Osteoblast (primary cell): ENCODE results near the gene TPRKB. TPM values are rescaled to one million over a fixed set of nuclear protein-coding genes. Genes with fewer than 3 reads are reported as not detected.

Experiments used
- DNase-seq: peaks from one replicate; pipeline ENCODE4 v3.0.0; 2011; ENCODE audit warnings: low spot score, mixed read lengths; ENCODE audit not compliant: insufficient read length; ENCODE audit errors: missing footprints
- H2AFZ ChIP-seq: 2 replicates; pipeline ENCODE4 v1.6.0; 2011; ENCODE audit warnings: mild to moderate bottlenecking, low read length
- H3K27ac ChIP-seq: 2 replicates; pipeline ENCODE4 v1.5.1; 2011; ENCODE audit warnings: mild to moderate bottlenecking, low read depth, low read length, moderate library complexity
- H3K27me3 ChIP-seq: 2 replicates; pipeline ENCODE4 v1.6.0; 2012; ENCODE audit warnings: mild to moderate bottlenecking, control low read depth, inconsistent platforms, low read length, moderate library complexity; ENCODE audit not compliant: insufficient read depth
- H3K36me3 ChIP-seq: 2 replicates; pipeline ENCODE4 v1.5.1; 2011; ENCODE audit warnings: mild to moderate bottlenecking, low read length, control low read depth, moderate library complexity; ENCODE audit not compliant: insufficient read depth
- H3K4me1 ChIP-seq: 2 replicates; pipeline ENCODE4 v1.5.1; 2011; ENCODE audit warnings: mild to moderate bottlenecking, low read length, control low read depth, moderate library complexity; ENCODE audit not compliant: insufficient read depth
- H3K4me2 ChIP-seq: 2 replicates; pipeline ENCODE4 v1.6.0; 2011; ENCODE audit warnings: mild to moderate bottlenecking, low read length; ENCODE audit not compliant: insufficient read depth
- H3K4me3 ChIP-seq: fragments of 200-600 bp; sonication (generic); 3 replicates; pipeline ENCODE4 v1.5.1; 2012; ENCODE audit warnings: mild to moderate bottlenecking, low read length, inconsistent platforms; ENCODE audit not compliant: insufficient read depth
- H3K79me2 ChIP-seq: 2 replicates; pipeline ENCODE4 v1.6.0; 2012; ENCODE audit warnings: mild to moderate bottlenecking, low read length, control low read depth, inconsistent platforms; ENCODE audit not compliant: insufficient read depth
- H3K9me3 ChIP-seq: 2 replicates; pipeline ENCODE4 v1.5.1; 2011; ENCODE audit warnings: low read depth, low read length, control low read depth
- H4K20me1 ChIP-seq: 2 replicates; pipeline ENCODE4 v1.6.0; 2012; ENCODE audit warnings: mild to moderate bottlenecking, low read length, control low read depth; ENCODE audit not compliant: insufficient read depth
- total RNA-seq: library from RNA; depleted of rRNA; stranded (reverse); fragments of >200 nt; gene quantifications from 2 replicates; pipeline ENCODE4 v1.2.3, GENCODE V29; 2012
- TF ChIP-seq, protein P1 (sequence below): IDR thresholded peaks from 2 replicates; pipeline ENCODE4 v1.5.1; 2011; ENCODE audit warnings: mild to moderate bottlenecking, low read depth, low read length, moderate library complexity; ENCODE audit errors: extremely low read depth

The TPRKB gene
- total RNA-seq, 1 donor: 16.6 TPM

DNA sequence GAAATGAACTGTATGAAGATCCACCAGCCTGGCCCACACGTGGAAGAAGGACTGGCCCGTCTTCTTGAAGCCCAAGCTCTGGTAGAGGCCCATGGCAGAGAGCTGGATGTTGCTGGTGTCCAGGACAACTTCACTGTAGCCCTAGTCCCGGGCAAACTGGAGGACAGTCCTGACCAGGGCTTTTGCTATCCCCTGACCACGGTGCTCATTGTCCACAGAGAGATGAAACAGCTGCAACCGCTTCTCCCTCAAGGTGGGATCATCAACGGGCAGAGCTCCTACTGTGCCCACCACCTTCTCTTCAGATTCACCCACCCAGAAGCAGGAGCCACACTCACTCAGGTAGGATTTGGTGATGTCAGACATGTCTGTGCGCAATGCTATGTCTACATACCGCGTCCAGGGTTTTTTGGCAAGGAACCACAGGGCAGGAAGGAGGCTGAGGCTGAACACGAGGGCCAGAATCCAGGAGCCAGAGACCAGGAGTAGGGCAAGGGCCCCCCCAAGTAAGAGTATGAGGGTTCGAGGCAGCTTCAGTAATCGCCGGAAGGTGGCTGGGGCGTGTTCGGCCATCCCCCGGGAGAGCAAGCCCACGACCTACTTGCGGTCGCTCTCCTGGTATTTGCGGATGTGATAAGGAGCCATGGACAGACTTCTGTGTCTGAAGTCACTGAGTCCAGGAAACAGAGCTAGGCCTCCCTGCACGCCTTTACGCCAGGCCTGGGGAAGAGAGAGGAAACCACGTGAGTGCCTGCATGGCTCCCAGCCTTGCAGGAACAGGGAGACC is 36.3 kb downstream of the TPRKB start:
- Histone ChIP-seq H3K4me1 (no peaks in the 10 kb centered on the region), H2AFZ (no peak overlapping the region), H3K36me3 (no peaks in the 10 kb centered on the region), H3K79me2 (no peaks in the 10 kb centered on the region), H3K27ac (no peak overlapping the region), H3K27me3 (peaks cover 12% of the 10 kb centered on the region), H3K4me2 (no peak overlapping the region), H4K20me1 (no peaks in the 10 kb centered on the region), H3K9me3 (no peaks in the 10 kb centered on the region), H3K4me3 (no peak overlapping the region)
- TF ChIP-seq, protein P1, sequence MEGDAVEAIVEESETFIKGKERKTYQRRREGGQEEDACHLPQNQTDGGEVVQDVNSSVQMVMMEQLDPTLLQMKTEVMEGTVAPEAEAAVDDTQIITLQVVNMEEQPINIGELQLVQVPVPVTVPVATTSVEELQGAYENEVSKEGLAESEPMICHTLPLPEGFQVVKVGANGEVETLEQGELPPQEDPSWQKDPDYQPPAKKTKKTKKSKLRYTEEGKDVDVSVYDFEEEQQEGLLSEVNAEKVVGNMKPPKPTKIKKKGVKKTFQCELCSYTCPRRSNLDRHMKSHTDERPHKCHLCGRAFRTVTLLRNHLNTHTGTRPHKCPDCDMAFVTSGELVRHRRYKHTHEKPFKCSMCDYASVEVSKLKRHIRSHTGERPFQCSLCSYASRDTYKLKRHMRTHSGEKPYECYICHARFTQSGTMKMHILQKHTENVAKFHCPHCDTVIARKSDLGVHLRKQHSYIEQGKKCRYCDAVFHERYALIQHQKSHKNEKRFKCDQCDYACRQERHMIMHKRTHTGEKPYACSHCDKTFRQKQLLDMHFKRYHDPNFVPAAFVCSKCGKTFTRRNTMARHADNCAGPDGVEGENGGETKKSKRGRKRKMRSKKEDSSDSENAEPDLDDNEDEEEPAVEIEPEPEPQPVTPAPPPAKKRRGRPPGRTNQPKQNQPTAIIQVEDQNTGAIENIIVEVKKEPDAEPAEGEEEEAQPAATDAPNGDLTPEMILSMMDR: no peak
- DNase-seq: no peak

DNA sequence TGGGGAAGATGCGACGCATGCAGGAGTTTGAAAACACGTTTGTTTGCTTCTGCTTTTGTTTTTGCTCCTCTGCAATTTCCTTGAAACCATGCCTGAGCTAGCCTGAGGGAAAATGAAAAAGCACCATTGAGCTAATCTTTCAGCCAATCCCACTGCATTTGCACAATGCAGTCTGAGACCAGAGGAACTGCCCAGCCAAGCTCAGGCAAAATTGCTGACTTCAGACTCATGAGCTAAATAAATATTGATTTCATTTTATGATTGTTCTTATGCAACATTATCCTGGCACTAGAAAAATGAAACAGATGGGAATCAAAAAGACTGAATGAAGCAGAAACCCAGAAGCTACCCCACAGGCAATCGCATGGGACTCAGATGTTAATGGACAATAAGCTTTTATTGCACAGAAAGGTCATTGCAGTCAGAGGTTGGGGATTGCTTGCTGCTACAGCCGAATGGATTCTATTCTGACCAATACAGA is 37.0 kb downstream of the TPRKB start:
- DNase-seq: no peak
- H3K4me3 ChIP-seq: no peak overlapping the region
- H3K4me1 ChIP-seq: no peaks in the 10 kb centered on the region
- H3K4me2 ChIP-seq: no peak overlapping the region
- H3K36me3 ChIP-seq: no peaks in the 10 kb centered on the region
- no peak overlapping the region for H3K27ac ChIP-seq
- H3K9me3 ChIP-seq: no peaks in the 10 kb centered on the region
- H4K20me1 ChIP-seq: no peaks in the 10 kb centered on the region
- H2AFZ ChIP-seq: no peak overlapping the region
- H3K79me2 ChIP-seq: no peaks in the 10 kb centered on the region
- H3K27me3 ChIP-seq: peaks cover 12% of the 10 kb centered on the region
- TF ChIP-seq, protein P1: no peak

GRCh38 chr2:73699437-73699836 is 37.7 kb downstream of the TPRKB start:
- Histone ChIP-seq H3K4me3 (no peak overlapping the region), H3K4me1 (no peaks in the 10 kb centered on the region), H3K27me3 (peaks cover 10% of the 10 kb centered on the region), H4K20me1 (no peaks in the 10 kb centered on the region), H3K27ac (no peak overlapping the region), H3K4me2 (no peak overlapping the region), H3K79me2 (no peaks in the 10 kb centered on the region), H3K36me3 (no peaks in the 10 kb centered on the region), H3K9me3 (no peaks in the 10 kb centered on the region), H2AFZ (no peak overlapping the region)
- no peak for DNase-seq
- TF ChIP-seq, protein P1: no peak

- Histone ChIP-seq H2AFZ (no peak overlapping the region), H3K9me3 (no peaks in the 10 kb centered on the region), H3K27me3 (peaks cover 10% of the 10 kb centered on the region), H3K36me3 (no peaks in the 10 kb centered on the region), H3K4me1 (no peaks in the 10 kb centered on the region), H3K79me2 (no peaks in the 10 kb centered on the region), H3K27ac (no peak overlapping the region), H3K4me2 (no peak overlapping the region), H4K20me1 (no peaks in the 10 kb centered on the region), H3K4me3 (no peak overlapping the region)
- no peak for DNase-seq
- TF ChIP-seq, protein P1: no peak
These were observed 39.0 kb downstream of the TPRKB start for GRCh38 chr2:73698101-73698500.
